ENCODE data around the gene RIIAD1.

DNA sequence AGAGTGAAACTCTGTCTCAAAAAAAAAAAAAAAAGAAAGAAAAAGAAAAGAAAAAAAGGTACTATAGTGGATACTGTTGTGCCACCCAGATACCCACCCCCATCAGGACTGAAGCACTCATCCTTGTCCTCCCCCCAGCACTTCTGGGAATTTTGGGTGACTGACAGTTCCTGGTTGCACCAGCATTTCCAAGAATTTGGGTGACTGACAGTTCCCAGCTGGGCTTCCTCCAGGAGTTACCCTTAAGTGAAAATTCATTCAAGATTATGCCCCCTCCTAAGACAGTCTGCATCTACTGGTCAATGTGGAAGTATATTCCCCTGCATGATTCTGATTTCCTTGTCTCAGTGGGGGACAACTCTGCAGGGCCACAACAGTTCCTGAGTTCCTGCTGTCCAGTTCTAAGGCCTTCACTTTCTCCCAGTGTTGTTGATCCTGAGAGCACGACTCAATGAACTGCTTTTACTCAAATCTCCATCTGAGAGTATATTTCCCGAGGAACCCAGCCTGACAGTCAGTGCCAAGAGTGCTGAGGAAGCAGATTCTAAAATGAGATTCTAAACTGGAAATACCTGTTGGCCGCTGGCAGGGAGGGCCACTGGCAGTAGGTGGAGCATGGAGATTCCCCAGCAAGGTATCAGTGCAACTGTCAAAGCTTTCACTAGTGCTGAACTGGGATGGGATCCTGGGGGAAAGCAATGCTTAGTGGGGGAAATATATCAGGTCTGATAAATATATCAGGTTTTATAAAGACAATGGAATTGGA lies 18.5 kb downstream of the RIIAD1 start:
- no peak for TF ChIP-seq ZNF121 (CRISPR knock-in tag; IDR thresholded peaks at IDR 0.05)
- TF ChIP-seq, protein P1, sequence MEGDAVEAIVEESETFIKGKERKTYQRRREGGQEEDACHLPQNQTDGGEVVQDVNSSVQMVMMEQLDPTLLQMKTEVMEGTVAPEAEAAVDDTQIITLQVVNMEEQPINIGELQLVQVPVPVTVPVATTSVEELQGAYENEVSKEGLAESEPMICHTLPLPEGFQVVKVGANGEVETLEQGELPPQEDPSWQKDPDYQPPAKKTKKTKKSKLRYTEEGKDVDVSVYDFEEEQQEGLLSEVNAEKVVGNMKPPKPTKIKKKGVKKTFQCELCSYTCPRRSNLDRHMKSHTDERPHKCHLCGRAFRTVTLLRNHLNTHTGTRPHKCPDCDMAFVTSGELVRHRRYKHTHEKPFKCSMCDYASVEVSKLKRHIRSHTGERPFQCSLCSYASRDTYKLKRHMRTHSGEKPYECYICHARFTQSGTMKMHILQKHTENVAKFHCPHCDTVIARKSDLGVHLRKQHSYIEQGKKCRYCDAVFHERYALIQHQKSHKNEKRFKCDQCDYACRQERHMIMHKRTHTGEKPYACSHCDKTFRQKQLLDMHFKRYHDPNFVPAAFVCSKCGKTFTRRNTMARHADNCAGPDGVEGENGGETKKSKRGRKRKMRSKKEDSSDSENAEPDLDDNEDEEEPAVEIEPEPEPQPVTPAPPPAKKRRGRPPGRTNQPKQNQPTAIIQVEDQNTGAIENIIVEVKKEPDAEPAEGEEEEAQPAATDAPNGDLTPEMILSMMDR (IDR thresholded peaks at IDR 0.05): no peak
